H1 (cell line): ENCODE results near the gene RIPOR1. TPM values are rescaled to one million over a fixed set of nuclear protein-coding genes. Genes with fewer than 3 reads are reported as not detected.

Experiments used
- CTCF ChIA-PET: fragments of 300-600 bp; sonication (Branson Sonifier 250); formaldehyde crosslinking; loops from one replicate; lab custom pipeline; 2021; ENCODE audit not compliant: partially characterized antibody; lab: Charles Lee
- POLR2A ChIA-PET: fragments of 300-600 bp; sonication (Branson Sonifier 250); formaldehyde crosslinking; loops from one replicate; lab custom pipeline; 2021; ENCODE audit warnings: inconsistent platforms; ENCODE audit not compliant: partially characterized antibody; lab: Charles Lee
- DNase-seq, 2 experiments: peaks; one replicate each; pipeline versions ENCODE4 v3.0.0 to v3.0.0-alpha.2; 2010 to 2022; ENCODE audit warnings: low spot score in 2 of 2, low read depth in 1 of 2, mixed read lengths in 1 of 2
- FAIRE-seq: peaks from 2 replicates; lab custom pipeline; 2011; peaks lifted over from hg19 to GRCh38; lab: Jason Lieb, UNC
- H2AFZ ChIP-seq: 2 replicates; pipeline ENCODE4 v1.8.1; 2012; ENCODE audit warnings: low read length, inconsistent platforms
- H2AK5ac ChIP-seq: 2 replicates; pipeline ENCODE4 v1.6.1; 2013; ENCODE audit warnings: low read depth, low read length
- H2BK120ac ChIP-seq: replicated peaks from 2 replicates; pipeline ENCODE3; 2013; ENCODE audit warnings: low read depth, low read length, inconsistent platforms
- H2BK12ac ChIP-seq: 2 replicates; pipeline ENCODE4 v1.6.1; 2013; ENCODE audit warnings: low read depth, low read length
- H2BK15ac ChIP-seq: 2 replicates; pipeline ENCODE4 v1.6.1; 2013; ENCODE audit warnings: low read length
- H2BK20ac ChIP-seq: 2 replicates; pipeline ENCODE4 v1.6.1; 2013; ENCODE audit warnings: low read length
- H2BK5ac ChIP-seq: 2 replicates; pipeline ENCODE4 v1.6.1; 2013; ENCODE audit warnings: low read depth, low read length
- H3K14ac ChIP-seq: 2 replicates; pipeline ENCODE4 v1.6.1; 2013; ENCODE audit warnings: inconsistent platforms; ENCODE audit not compliant: insufficient read length
- H3K18ac ChIP-seq: 2 replicates; pipeline ENCODE4 v1.6.1; 2013; ENCODE audit warnings: low read length; ENCODE audit errors: extremely low read depth
- H3K23ac ChIP-seq: 2 replicates; pipeline ENCODE4 v1.6.1; 2013; ENCODE audit warnings: inconsistent platforms; ENCODE audit not compliant: insufficient read length
- H3K23me2 ChIP-seq: 2 replicates; pipeline ENCODE4 v1.6.1; 2013; ENCODE audit warnings: low read depth, low read length
- H3K27ac ChIP-seq: 2 replicates; pipeline ENCODE4 v1.6.1; 2011; ENCODE audit warnings: low read depth, low read length, inconsistent platforms
- H3K27me3 ChIP-seq, 4 experiments: replicated peaks in 1 of 4; 1 replicate in 1 of 4; 2 replicates in 3 of 4; pipeline versions ENCODE4 v1.6.1 to v1.8.1; 2011 to 2013; ENCODE audit warnings: low read length in 3 of 4, mild to moderate bottlenecking in 3 of 4, inconsistent platforms in 2 of 4, mixed read lengths in 2 of 4, moderate library complexity in 1 of 4; ENCODE audit not compliant: control insufficient read depth in 3 of 4, insufficient read depth in 3 of 4; ENCODE audit errors: extremely low read depth in 1 of 4
- H3K36me3 ChIP-seq, 4 experiments: 2 replicates each; pipeline versions ENCODE4 v1.6.1 to v1.8.1; 2011 to 2013; ENCODE audit warnings: mild to moderate bottlenecking in 4 of 4, low read length in 3 of 4, moderate library complexity in 2 of 4, control low read depth in 1 of 4, inconsistent platforms in 1 of 4; ENCODE audit not compliant: insufficient read depth in 4 of 4, control insufficient read depth in 2 of 4
- H3K4ac ChIP-seq: replicated peaks from 2 replicates; pipeline ENCODE3; 2013; ENCODE audit warnings: low read length, low read depth, mixed read lengths, inconsistent platforms; ENCODE audit not compliant: insufficient read length
- H3K4me1 ChIP-seq, 4 experiments: replicated peaks in 1 of 4; 1 replicate in 1 of 4; 2 replicates in 3 of 4; pipeline versions ENCODE4 v1.6.1 to v1.8.1; 2011 to 2013; ENCODE audit warnings: low read length in 3 of 4, inconsistent platforms in 2 of 4, mixed read lengths in 1 of 4; ENCODE audit not compliant: insufficient read depth in 4 of 4, control insufficient read depth in 3 of 4
- H3K4me2 ChIP-seq, 2 experiments: 2 replicates each; pipeline versions ENCODE4 v1.6.1 to v1.8.1; 2011 to 2013; ENCODE audit warnings: low read depth in 2 of 2, low read length in 2 of 2, control low read depth in 1 of 2, inconsistent platforms in 1 of 2, mild to moderate bottlenecking in 1 of 2; ENCODE audit not compliant: insufficient read depth in 1 of 2
- H3K4me3 ChIP-seq, 4 experiments: fragments of 200-600, 300-600 bp in 1 of 4; sonication (generic), shearing (Covaris generic), sonication (Bioruptor Twin) in 1 of 4; 2 replicates each; pipeline versions ENCODE4 v1.5.1 to v1.8.1; 2011 to 2016; ENCODE audit warnings: low read length in 4 of 4, low read depth in 3 of 4, control low read depth in 2 of 4, inconsistent platforms in 2 of 4, mild to moderate bottlenecking in 2 of 4, mixed read lengths in 1 of 4, moderate library complexity in 1 of 4; ENCODE audit not compliant: insufficient read depth in 2 of 4; ENCODE audit errors: extremely low read depth in 1 of 4
- H3K56ac ChIP-seq: replicated peaks from 2 replicates; pipeline ENCODE3; 2013; ENCODE audit warnings: low read depth, mild to moderate bottlenecking, mixed read lengths, low read length, inconsistent platforms; ENCODE audit not compliant: insufficient read length
- H3K79me1 ChIP-seq: 2 replicates; pipeline ENCODE4 v1.6.1; 2013; ENCODE audit warnings: low read depth, low read length, control low read depth
- H3K79me2 ChIP-seq, 2 experiments: 2 replicates each; pipeline versions ENCODE4 v1.6.1 to v1.8.1; 2012 to 2013; ENCODE audit warnings: low read length in 2 of 2, mild to moderate bottlenecking in 2 of 2, inconsistent platforms in 1 of 2; ENCODE audit not compliant: insufficient read depth in 2 of 2, control insufficient read depth in 1 of 2
- H3K9ac ChIP-seq, 4 experiments: replicated peaks in 1 of 4; 1 replicate in 1 of 4; 2 replicates in 3 of 4; pipeline versions ENCODE4 v1.6.1 to v1.8.1; 2011 to 2013; ENCODE audit warnings: low read depth in 3 of 4, low read length in 3 of 4, control low read depth in 2 of 4, mild to moderate bottlenecking in 2 of 4, moderate library complexity in 2 of 4, inconsistent platforms in 1 of 4; ENCODE audit errors: extremely low read depth in 1 of 4
- H3K9me3 ChIP-seq, 2 experiments: 2 replicates each; pipeline versions ENCODE4 v1.6.1 to v1.8.1; 2012 to 2013; ENCODE audit warnings: mild to moderate bottlenecking in 2 of 2, moderate library complexity in 2 of 2, control low read depth in 1 of 2, inconsistent platforms in 1 of 2, low read depth in 1 of 2, low read length in 1 of 2, mixed read lengths in 1 of 2; ENCODE audit not compliant: insufficient read depth in 2 of 2
- H4K20me1 ChIP-seq, 2 experiments: replicated peaks in 1 of 2; 2 replicates each; pipeline versions ENCODE3 to v1.8.1; 2011 to 2013; ENCODE audit warnings: inconsistent platforms in 2 of 2, low read length in 2 of 2, mild to moderate bottlenecking in 1 of 2; ENCODE audit not compliant: insufficient read depth in 2 of 2, control insufficient read depth in 1 of 2
- H4K5ac ChIP-seq: 2 replicates; pipeline ENCODE4 v1.6.1; 2013; ENCODE audit warnings: low read length, low read depth, mixed read lengths, inconsistent platforms; ENCODE audit not compliant: insufficient read length
- H4K8ac ChIP-seq: 2 replicates; pipeline ENCODE4 v1.8.0; 2013; ENCODE audit warnings: mild to moderate bottlenecking, moderate library complexity, low read length, inconsistent platforms; ENCODE audit not compliant: insufficient read depth; ENCODE audit errors: extremely low read depth
- H4K91ac ChIP-seq: replicated peaks from 2 replicates; pipeline ENCODE3; 2013; ENCODE audit warnings: low read length, mixed read lengths, inconsistent platforms; ENCODE audit not compliant: insufficient read length
- EZH2 ChIP-seq: fragments of 200-600 bp; sonication (generic); IDR thresholded peaks from 2 replicates; pipeline ENCODE4 v1.7.1; 2012; ENCODE audit warnings: low read depth, mild to moderate bottlenecking, moderate library complexity, low read length, inconsistent platforms; ENCODE audit not compliant: severe bottlenecking
- SP4 ChIP-seq: IDR thresholded peaks from 2 replicates; pipeline ENCODE4 v1.6.1; 2012; ENCODE audit warnings: low read length, inconsistent platforms
- TBP ChIP-seq: IDR thresholded peaks from 2 replicates; pipeline ENCODE4 v1.6.1; 2011; ENCODE audit warnings: low read depth, low read length, improper control_type of control experiment
- WGBS, 2 experiments: shearing (Covaris generic) in 1 of 2; methylation state at CpG; one replicate each; pipeline versions ENCODE4 v1.1.6 to v1.1.7; 2013 to 2015; ENCODE audit warnings: low lambda C conversion rate in 2 of 2, mixed read lengths in 2 of 2, inconsistent platforms in 1 of 2, low coverage in 1 of 2, missing lambda C conversion rate in 1 of 2; ENCODE audit not compliant: insufficient replicate concordance in 2 of 2, insufficient coverage in 1 of 2, insufficient read length in 1 of 2; ENCODE audit errors: extremely low coverage in 1 of 2, missing lambda C conversion rate in 1 of 2; 5-methylcytosine and 5-hydroxymethylcytosine counted together
- polyA plus RNA-seq, 7 experiments: library from polyadenylated mRNA; depleted of rRNA in 3 of 7; stranded (reverse) in 5 of 7; unstranded in 2 of 7; fragments of >200 nt in 5 of 7; fragments of 200-250 nt in 2 of 7; gene quantifications; 1 replicate in 5 of 7; 2 replicates in 1 of 7; 4 replicates in 1 of 7; pipeline versions ENCODE4 v1.2.1 to v1.2.3, GENCODE V29; 2011 to 2013; ENCODE audit warnings: missing spikeins in 2 of 7, mixed read lengths in 2 of 7
- total RNA-seq: library from RNA; stranded (reverse); fragmentation: NEBNext Ultra II Directional; extraction: Animal tissue kit (Norgen Biotek cat#: 25700); gene quantifications from 2 replicates; pipeline ENCODE4 v1.2.1, GENCODE V29; 2021

Gene RIPOR1
- total and polyA plus RNA-seq, 2 of the 8 experiments (the other 6 are each of a cell fraction or from before 2014, with no cell fraction given): 2.7 to 10.1 TPM

DNA sequence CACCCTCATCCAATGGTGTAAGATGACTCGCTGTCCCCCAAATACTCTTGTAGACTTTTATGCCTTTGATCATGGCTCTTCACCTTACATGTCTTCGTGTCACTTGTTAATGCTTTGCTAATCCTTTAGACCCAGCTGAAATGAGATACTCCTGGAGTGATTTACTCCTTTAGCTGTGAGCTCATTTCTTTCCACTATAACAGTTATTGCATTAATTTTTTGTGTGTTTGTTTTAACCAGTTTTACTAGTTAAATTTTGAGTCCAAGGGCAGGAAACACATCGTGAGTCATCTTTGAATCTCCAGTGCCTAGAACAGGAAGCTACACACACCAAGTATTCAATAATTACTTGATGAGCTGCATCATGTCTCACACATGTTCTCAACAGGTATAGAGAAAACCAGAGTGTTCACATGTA, 27.2 kb downstream of the RIPOR1 start:
- DNase-seq (no peak), FAIRE-seq (no peak)
- Histone ChIP-seq H3K56ac (no peak overlapping the region), H2BK5ac (no peak overlapping the region), H3K79me1 (peaks cover 3% of the 10 kb centered on the region), H2AK5ac (no peak overlapping the region), H2BK20ac (no peak overlapping the region), H2BK15ac (no peak overlapping the region), H3K23me2 (no peaks in the 10 kb centered on the region), H3K23ac (no peak overlapping the region), H2BK12ac (no peak overlapping the region), H3K36me3 (peaks cover 0 to 4% (median 0%) of the 10 kb centered on the region in 4 experiments; a peak in 1 of 8 replicates), H3K18ac (no peak overlapping the region), H3K9me3 (no peaks in the 10 kb centered on the region), H3K14ac (no peak overlapping the region), H3K4ac (no peak overlapping the region), H3K27ac (no peak overlapping the region), H3K79me2 (peaks cover 2 to 19% of the 10 kb centered on the region in 2 experiments; a peak in 3 of 4 replicates), H4K8ac (no peak overlapping the region), H3K9ac (no peak overlapping the region), H3K27me3 (no peaks in the 10 kb centered on the region), H3K4me1 (peaks cover 0 to under 1% (median 0%) of the 10 kb centered on the region in 4 experiments; a peak in 1 of 7 replicates), H4K5ac (no peak overlapping the region)
- CTCF ChIA-PET: interaction anchor here (1.2 to 10.4 kb wide), 6 partner anchors 8 to 112 kb away, joined by 3 to 46 read pairs (median 8); no protein-coding TSS in a partner anchor
- 93% methylated on average over 3 of the region's 3 CpGs; no CpG with 5 or more reads in 1 of the 2 experiments for WGBS, 2 experiments
- POLR2A ChIA-PET: interaction anchor here (1.2 to 1.5 kb wide), 3 partner anchors 9 to 11 kb away, joined by 3 to 9 read pairs (median 5); no protein-coding TSS in a partner anchor
- TF ChIP-seq SP4 (no peak), TBP (no peak), EZH2 (no peak)
- TF ChIP-seq, all 59 proteins: peak for 0
- Histone ChIP-seq H3K4me2 (no peak overlapping the region), H2AFZ (no peak overlapping the region), H4K91ac (no peak overlapping the region), H2BK120ac (no peak overlapping the region), H3K4me3 (no peak overlapping the region), H4K20me1 (peaks cover 0 to 2% of the 10 kb centered on the region in 2 experiments)
